Measurements from ENCODE around the gene SYNE1.
"Not testable (repeated sequence)": the region's sequence is repeated elsewhere in the genome, so short reads cannot be mapped to it uniquely, and the experiment has no call there.

Gene SYNE1

DNA sequence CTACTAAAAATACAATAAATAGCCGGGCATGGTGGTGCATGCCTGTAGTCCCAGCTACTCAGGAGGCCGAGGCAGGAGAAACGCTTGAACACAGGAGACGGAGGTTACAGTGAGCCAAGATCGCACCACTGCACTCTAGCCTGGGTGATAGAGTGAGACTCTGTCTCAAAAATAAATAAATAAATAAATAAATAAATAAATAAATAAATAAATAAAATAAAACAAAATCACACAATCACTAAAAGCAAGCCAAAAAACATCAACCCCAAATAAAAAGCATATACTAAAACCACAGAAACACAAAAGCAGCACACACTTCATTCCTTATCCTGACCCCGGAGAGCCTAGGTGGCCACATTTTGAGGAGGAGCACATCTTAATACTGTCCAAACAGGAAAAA, 498.8 kb downstream of the SYNE1 start:
- DNase-seq (ENCODE audit: low read depth), result not testable (repeated sequence)

GRCh38 chr6:152136449-152136825, 500.7 kb downstream of the SYNE1 start:
- DNase-seq (ENCODE audit: low read depth), result peak; percentile 10

DNA sequence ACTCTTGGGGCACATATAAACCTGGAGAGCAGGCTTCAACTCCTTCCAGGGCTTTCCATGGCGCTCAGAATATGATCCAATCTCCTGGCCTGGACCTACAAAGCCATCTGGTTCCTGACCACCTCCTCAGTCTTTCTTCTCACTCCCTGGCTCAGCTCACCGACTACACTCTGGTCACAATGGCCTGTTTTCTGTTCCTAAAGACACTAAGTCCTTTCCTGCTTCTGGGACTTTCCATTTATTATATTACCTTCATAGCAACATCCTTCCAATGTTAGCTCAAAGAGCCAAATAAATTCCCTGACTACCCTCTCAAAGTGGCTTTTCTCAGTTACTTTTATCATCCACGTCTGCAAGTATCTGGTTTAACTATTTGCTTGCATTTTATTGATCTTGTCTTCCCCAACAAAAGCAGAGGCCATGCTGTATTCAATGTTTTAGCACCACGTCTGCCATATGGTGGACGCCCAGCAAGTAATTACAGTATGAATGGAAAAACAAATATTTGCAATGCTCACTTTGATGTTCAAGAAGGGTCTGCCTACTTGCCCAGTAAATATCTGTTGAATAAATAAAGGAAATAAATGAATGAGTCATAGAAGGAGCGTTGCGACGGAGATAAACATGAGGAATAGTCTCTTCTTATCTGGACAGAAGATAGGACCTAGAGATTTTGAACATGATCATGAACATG, 501.3 kb downstream of the SYNE1 start:
- no peak for DNase-seq (ENCODE audit: low read depth)

DNA sequence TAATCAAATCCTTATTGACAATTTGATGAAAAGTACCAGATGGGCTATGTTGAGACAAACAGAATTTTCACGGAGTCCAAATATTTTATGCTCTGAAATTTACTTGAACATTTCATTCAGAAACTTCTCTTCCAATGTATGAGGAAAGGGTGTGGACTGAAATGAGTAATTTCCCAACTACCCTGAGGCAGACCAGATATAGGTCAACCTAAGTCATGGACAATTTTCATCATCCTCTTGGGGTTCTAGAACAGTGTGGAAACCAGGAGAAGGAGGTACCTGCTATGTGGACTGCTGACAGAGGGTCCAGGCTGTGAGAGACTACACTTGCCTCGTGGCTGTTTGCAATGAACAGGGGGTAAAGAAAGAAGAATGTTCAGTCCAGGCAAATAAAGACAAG, 506.7 kb downstream of the SYNE1 start:
- peak; percentile 51 for DNase-seq (ENCODE audit: low read depth)

GRCh38 chr6:152129691-152130151, 507.4 kb downstream of the SYNE1 start:
- DNase-seq (ENCODE audit: low read depth), result peak; percentile 71

- DNase-seq (ENCODE audit: low read depth), result peak; percentile 32
Observed at GRCh38 chr6:152127432-152128165, 509.6 kb downstream of the SYNE1 start.

DNA sequence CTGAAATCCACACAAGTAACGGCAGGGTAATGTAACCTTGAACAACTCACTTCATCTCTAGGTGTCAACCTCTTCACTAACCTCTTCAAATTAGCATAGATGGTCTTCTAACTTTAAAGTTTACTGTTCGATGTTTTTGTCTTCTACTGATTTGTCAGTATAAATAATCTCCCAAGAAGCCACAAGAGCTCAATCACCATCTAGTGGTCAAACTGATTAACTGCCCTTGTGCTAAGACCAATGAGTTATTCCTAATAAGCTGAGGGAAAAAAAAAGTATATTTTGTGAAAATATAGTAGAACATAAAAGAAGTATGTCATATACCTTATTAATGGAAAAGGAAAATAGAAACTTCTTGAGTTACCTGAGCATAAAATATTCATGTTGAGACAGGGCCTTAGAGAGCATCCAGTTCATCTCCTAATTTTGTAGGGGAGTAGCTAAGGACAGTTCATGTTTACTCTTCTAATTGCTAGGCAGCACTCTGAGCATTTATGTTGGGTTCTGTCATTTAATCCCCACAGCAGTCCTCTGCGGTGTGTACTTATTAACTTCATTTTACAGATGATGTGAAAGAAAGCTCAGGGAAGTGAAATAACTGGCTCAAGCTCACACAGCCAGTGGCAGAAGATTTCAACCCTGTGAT, 512.6 kb downstream of the SYNE1 start:
- peak; percentile 70 for DNase-seq (ENCODE audit: low read depth)

DNA sequence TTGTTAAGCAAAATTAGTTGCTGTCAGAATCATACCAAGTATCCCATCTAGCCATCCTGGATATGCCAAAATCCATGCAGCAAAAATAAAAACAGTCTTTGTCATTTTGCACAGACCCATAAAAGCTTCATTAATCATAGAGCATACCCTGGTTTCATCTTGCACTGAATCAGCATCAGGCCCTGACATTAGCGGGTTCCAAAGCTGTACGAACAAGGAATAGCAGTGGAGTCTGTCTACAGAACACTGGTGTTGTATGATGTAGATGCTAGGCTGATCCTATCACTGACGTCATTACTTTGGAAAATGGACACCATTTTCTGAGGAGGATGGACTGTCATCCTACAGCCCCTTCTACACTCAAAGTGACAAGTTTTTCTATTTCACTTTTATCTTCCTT, 514.1 kb downstream of the SYNE1 start:
- DNase-seq (ENCODE audit: low read depth), result no peak

DNA sequence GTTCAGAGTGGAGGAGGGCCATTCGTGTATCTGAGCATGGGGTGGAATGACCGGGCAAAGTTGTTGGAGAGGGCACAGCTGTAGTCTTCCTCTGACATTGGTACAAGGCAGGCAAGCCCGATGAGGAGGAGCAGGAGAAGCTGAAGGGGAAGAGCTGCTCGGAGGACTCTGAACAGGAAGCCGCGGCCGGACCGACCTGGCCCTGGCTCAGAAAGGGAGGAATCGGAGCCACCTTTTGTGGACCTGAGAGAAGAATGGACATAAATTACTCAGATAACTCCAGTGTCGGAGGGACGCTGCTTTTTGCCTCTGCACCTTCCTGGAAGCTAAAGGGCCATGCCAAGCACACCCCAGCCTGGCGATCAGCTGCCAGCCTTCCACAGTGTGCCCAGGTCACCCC, 514.7 kb downstream of the SYNE1 start:
- DNase-seq (ENCODE audit: low read depth), result no peak

DNA sequence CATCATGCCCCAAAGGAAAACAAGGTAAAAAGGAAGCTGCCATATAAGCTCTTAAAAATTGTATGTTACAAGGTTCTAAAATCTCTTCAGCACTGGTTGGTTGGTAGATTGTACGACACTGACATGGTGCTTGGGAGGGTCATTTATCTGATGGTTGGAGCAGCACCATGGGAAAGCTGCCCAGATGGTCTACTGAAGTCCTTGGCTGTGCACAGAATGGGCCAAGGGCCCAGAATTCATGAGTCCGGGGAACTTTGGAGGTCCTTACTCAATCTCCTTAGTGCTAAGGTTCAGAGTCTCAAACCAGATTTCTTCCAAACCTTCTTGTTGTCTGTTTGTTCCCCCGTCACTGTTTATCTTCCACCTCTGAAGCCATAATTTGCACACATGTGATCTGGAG, 515.3 kb downstream of the SYNE1 start:
- no peak for DNase-seq (ENCODE audit: low read depth)

DNA sequence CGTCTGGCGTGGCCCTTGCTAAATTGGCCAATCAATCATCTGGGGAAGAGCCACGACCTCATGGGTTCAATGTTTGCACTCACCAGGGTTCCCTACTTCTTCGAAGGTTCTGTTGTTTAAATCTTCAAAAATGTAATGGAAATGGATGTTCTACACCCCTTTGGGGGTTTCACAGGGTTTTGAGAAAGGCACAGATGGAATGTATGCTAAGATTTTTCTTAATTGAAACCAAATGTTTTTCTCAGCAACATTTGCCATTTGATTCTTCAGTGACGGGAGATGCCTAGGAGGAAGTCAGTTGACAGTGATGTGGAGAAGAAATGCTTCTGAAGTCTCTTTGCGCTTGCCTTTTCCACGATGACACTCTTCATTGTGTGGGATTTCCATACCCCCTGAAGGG, 517.3 kb downstream of the SYNE1 start:
- DNase-seq (ENCODE audit: low read depth), result no peak

DNA sequence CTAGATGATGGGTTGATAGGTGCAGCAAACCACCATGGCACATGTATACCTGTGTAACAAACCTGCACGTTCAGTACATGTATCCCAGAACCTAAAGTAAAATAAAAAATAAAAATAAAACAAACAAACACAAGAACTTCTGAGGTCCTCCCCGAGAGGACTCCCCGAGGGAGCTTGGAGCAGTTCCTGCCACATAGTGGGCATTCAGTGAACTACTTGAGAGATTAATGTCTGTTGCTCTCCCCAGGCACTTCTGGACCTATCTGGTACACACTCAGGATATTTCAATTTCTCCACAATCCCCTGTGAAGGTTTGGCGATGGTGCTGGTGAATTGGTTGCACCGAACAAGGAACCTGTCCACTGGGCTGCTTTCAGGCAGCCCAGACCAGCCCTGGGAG, 518.5 kb downstream of the SYNE1 start:
- DNase-seq (ENCODE audit: low read depth), result no peak

- DNase-seq (ENCODE audit: low read depth), result no peak
Observed at GRCh38 chr6:152118224-152118623, 518.9 kb downstream of the SYNE1 start.

GRCh38 chr6:152117156-152118133, 519.7 kb downstream of the SYNE1 start:
- DNase-seq (ENCODE audit: low read depth), result peak; percentile 97

DNA sequence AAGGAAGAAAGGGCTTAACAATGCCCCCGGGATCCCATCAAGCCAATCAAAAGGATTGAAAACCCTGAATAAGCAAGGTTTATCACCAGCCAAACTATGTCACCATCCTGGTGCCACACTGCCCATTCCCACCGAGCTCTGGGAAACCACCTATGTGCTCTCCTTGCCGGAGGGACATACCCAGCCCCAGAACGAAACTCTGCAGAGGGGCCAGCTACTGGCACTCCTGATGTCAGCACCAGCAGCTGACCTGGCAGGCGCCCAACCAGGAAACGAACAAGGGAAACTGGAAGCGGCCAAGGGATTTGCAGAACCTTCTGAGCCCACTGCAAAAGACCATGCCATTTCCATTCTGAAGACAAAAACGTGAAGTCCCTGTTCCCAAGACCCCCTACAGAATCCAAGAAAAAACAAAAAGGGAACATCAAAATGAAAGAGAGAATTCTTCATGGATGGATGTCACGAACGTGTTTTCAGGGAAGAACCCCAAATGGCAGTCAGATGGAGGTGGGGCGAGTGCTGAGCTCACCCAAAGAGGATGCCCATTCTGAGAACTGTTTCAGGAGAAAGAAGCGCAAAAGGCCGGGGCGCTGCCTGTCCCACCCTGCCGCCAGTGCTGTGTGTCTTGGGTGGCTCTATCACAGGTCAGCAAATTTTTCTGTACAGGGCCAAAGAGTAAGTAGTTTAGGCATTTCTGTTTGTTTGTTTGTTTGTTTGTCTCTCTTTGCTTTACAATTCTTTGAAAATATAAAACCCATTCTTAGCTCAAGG, 524.5 kb downstream of the SYNE1 start:
- DNase-seq (ENCODE audit: low read depth), result no peak

DNA sequence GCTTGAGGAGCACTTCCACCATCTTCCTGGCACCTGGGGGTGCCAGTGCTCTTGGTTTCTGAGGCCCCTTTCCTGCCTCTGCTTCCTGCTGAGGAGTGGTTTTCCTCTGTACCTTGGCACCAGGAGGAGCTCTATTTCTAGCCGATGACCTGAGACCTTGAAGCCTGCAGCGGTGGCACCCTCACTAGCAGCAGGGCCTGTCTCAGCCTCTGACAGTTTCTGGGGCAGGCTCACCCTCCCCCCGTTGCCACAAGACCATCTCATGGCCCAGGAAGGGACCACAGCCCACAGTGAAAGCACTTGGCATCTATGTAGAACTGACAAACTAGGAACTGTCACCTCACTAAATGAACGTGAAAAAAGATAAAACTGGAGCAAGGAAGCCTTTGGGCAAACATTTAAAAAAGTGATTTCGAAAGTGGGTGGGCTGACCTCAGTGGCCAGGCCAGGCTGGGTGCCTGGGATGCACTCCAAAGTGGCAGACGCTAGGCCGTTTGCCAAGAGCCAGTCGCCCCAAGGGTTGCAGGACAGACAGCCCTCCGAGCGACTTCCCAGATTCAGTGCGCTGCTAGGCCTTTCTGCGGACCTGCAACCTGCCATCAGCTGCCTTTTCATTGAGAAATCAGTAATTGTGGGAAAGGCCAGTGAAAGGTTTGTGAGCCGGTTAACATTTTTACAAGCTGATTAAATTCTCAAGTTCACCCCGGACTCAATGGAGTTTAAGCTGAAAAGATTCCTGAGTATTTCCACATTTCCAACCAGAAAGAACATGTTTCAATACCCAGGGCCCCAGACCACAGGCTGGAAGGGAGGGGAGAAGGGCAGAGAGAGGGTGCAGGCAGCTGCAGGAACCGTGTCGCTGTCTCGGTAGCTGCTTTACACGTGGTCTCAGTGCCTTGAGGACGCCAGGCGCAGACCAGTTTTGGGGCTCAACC, 526.0 kb downstream of the SYNE1 start:
- DNase-seq (ENCODE audit: low read depth), result peak; percentile 85

DNA sequence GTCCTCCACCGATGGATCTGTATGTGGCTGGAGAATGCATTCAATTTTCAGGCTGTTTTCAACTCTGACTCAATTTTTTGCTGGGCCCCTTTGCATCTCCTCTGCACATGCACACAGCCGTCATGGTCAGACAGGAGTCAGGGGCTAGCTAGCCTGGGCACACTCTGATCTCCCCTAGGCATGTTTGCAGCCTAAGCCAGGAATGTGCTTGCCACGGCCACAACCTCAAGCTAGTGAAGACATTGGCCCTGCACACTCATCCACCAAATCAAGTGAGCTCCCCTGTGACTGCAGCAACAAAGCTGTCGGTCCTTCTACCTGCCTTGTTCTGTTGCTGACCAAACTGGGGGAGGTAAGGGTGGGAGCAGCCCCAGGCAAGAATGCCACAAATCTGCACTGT, 529.2 kb downstream of the SYNE1 start:
- DNase-seq (ENCODE audit: low read depth), result no peak

- DNase-seq (ENCODE audit: low read depth), result peak; percentile 38
Observed at GRCh38 chr6:152100183-152100618, 537.0 kb downstream of the SYNE1 start.

DNA sequence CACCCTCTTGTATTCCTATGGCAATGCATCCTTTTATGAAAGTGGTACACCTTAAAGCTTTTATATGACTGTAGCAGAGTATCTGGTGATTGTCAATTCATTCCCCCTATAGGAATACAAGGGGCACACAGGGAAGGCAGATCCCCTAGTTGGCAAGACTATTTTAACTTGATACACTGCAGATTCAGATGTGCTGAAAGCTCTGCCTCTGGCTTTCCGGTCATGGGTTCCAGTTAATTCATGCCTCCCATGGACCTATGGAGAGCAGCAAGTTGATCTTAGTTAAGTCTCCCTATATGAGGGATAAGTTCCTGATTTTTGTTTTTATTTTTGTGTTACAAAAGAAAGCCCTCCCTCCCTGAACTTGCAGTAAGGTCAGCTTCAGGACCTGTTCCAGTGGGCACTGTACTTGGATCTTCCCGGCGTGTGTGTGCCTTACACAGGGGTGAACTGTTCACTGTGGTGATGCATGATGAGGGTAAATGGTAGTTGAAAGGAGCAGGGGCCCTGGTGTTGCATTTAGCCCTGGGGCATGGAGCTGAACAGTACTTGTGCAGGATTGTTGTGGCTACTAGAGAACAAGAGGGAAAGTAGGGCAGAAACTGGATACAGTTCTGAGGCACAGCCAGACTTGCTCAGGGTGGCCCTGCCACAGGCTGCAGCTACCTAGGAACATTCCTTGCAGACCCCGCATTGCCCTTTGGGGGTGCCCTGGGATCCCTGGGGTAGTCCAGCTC, 537.5 kb downstream of the SYNE1 start:
- DNase-seq (ENCODE audit: low read depth), result no peak
